GM19324 (cell line): Measurements from ENCODE around the gene COPZ1.
"Not testable (repeated sequence)": the region's sequence is repeated elsewhere in the genome, so short reads cannot be mapped to it uniquely, and the experiment has no call there.

Experiments
- ATAC-seq: cut with Tn5 transposase; IDR thresholded peaks from one replicate; pipeline ENCODE4 v1.9.1; 2021; ENCODE audit warnings: mild to moderate bottlenecking, moderate library complexity; ENCODE audit not compliant: unreplicated experiment, low FRiP score

COPZ1 gene

DNA sequence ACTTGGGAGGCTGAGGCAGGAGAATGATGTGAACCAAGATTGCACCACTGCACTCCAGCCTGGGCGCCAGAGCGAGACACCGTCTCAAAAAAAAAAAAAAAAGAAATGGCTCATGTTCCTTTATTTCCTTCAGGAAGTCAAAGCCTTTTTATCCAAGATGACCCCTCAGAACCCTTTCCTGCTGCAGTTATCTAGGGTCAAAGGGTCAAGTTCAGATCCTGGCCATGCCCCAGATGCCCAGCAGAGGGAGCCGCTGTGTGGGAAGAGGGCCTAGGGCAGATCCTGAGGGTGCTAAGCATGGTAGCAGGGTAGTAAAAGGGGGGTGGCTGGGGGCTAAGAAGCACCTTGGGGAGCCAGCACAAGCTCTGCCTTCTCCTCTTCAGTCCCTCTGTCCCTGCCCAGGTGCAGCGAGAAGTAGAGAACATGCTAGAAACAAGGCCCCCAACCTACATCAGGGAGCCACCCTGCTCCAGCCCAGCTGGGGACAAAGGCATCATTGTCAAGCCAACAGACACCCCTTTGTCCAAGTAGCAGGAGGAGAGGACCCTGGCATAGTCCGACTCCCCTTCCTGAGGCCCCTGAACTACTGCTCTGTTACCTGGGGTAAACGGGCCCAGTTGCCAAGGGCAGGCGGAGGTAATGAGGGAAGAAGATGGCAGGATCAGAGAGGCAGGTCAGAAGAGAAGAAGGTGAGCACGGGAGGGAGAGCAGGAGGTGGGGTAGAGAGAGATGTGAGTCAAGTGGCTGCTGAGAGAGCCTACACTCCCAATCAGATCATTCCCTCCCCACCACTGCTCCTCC, 30.6 kb upstream of the COPZ1 start:
- ATAC-seq = no peak

DNA sequence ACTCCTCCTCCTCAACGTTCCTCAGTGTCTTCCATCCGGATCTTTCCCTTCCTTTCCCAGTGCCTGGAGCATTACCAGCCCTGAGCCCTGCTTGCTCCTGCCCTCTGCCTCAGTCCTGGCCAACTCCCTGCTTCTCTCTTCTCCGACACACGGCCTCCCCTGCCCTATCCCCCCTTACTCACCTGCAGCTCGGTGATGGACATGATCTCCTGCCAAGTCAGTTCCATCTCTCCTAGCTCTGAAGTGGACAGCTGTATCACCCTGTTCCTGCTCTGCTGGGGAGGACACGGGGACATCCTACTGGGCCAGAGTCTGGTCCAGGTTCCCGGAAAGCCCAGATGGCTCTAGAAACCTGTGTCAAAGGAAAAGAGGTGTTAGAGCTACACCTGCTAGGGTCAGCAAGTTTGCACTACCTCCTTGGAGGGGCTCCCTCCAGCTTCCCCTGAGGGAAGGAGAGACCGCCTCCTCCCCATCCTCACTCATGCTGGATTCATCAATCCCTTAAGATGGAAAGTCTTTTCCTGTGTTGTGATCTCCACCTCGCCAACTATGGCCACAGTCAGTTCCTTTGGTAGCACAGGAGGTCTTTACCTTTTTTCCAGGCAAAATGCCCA, 29.9 kb upstream of the COPZ1 start:
- no peak for ATAC-seq

DNA sequence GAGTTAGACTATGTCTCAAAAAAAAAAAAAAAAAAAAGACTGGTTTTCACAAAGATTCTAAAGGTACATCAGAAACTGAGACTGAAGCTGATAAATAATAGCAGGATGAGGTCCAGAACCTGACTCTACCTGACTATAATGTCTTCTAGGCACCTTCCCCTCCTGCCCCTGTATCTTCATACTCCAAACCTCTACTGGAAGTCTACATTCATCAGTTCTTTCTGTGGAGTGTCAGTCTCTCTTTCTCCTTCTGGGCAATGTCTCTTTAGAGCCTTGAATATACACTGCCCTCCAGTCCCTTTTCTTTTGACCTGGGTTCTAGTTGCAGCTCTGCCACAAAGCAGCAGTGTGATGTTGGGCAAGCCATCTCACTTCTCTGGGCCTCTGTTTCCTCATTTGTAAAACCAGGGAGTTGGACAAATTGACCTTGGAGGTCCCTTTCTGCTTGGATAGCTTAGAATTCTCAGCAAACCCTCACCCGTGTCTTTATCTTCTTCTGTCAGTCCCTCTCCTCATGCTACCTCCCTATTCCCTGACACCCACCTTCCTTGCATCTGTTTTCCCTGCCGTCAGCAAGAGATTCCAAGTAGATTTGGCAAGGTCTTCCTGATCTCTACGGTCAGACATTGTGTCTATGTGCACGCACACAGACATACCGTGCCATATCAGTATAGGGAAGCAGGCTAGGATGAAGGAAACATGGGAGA, 28.4 kb upstream of the COPZ1 start:
- no peak for ATAC-seq

DNA sequence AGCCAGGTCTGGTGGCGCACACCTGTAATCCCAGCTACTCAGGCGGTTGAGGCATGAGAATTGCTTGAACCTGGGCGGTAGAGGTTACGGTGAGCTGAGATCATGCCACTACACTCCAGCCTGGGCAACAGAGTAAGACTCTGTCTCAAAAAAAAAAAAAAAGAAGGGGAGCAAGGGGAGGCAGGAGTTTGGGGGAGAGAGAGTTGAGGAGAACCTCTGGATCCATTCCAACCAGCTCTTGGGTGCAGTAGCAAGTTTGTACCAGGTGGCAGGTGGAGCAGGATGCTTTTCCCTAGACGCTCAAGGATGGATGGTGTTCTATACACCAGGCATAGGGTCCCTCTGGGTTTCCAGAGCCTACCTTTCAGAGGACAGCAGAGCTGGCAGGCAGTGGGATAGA, 26.0 kb upstream of the COPZ1 start:
- ATAC-seq = no peak

DNA sequence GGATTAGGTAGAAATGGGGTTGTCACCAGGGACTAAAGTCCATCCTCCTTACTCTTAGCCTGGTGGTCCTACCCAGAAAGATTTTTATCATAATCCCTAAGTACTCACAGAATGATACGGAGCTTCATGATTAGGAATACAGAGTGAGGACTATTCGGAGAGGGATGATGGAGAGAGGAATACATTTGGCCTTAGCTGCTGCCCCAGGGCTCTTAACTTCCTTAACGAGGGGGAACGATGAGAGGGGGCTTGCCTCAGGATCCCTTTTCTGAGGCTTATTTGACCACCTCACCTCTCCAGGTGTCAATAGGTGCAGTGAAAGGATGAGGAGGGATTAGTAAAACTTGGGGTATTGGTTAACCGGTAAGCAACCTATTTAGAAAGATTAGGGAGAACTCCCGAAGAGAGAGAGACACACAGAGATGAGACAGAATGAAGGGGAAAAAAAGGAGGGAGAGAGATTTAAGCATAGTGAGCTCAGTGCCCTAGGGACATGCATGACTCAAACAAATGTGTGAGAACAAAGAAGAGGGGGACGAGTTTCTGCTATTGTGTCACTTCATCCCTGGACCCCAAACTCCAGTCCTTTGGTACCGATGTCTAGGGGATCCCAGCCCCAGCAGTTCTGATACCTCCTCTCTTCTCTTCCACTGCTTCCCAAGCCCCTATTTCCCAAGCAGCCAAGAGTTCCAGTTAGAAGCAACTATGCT, 25.3 kb upstream of the COPZ1 start:
- ATAC-seq = no peak

DNA sequence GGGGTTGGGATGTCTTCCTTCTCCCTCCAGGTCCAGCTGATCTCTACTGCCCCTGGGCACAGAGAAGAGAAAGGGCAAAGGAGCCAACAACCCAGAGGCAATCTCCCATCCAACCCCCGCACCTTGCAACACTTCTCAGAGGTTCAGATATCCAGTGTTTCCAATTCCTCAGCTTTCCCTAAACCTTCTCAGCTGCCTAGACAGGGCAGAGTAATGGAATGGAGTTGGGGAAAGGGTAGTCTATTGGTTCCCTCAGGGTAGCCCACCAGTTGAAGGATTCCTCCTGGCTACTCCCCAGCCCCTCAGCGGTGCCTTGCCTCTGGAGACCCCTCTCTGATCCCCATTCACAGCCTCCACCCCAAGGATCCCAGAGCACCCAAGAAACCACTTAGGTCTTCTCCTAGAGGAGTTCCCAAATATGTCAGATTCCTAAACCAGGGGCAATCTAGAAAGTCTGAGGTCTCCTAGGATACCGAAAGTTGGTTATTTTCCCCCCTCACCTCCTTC, 24.7 kb upstream of the COPZ1 start:
- no peak for ATAC-seq

DNA sequence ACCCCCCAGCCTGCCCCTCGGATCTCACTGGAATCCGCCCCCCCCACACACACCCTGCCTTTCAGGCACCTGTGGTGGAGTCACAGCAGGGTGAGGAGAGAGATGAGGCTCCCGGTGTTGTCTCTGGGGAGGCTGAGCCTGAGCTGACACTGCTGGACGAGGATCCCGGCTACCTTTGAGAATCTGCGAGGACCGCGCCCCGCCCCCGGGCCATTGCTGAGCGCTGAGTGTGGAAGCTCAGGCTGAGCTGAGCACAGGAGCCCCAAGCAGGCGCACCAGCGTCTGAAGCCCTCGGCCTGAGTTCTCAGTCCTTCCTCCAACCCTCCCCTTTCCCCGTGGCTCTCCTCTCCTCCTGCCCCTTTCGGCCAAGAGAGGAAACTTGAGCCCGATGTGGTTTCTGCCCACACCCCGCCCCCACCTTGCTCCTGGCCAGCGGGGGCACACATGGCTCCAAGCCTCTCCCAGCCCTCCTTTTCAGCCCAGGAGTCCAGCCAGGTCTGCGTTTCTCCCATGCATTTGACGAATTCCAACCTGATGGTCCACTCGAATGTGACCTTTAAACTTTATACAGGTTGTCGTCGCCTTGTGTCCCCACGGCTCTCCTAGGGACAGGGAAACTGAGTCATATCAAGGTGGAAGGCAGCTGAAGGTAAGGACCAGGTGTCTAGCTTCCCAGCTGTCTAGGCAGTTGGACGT, 24.1 kb upstream of the COPZ1 start, which contains the start of gene NFE2:
Gene NFE2 (minus strand): TSS at position 284 of the 696 bp plus-strand sequence. CDS start 5,767 bp downstream, outside the sequence.
- ATAC-seq = no peak

DNA sequence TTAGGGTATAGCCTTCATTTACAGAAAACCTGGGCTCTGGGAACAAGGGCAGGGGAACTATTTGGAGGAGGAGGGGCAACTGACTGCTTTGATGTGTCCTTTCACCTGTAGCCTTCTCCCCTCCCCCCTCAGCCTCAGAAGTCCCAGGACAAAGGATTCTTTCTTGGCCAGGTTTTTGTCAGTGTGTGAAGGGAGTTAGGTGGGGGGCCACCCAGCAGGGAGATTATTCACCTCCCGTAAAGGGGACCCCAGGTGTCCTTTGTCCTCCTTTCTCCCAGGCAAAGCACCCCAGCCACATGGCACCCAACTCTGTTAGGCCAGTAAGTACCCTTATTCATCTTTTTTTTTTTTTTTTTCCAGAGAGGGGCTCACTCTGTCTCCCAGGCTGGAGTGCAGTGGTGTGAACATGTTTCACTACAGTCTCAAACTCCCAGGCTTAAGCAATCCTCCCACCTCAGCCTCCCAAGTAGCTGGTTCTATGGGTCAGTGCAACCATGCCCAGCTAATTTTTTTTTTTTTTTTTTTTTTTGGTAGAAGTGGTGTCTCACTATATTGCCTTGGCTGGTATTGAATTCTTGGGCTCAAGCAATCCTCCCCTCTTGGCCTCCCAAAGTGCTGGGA, 23.4 kb upstream of the COPZ1 start:
- no peak for ATAC-seq

DNA sequence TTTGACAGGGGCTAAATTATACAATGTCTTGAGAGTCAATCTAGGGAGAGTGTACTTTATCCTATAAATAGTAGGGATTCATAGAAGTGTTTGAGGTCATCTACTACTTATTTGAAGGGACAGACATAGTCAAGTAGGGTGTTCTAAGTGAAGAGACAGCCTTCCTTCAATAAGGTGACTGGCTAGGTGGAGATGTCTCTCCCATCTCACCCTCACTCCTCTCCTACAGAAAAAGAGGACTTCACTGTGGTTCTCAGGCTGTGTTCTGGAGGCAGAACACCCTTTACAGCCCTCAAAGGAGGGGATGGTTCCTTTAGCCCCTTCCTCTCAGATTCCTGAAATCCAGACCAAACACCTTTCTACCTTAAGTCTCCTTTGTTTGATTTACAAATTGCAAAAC, 21.3 kb upstream of the COPZ1 start:
- ATAC-seq = no peak

DNA sequence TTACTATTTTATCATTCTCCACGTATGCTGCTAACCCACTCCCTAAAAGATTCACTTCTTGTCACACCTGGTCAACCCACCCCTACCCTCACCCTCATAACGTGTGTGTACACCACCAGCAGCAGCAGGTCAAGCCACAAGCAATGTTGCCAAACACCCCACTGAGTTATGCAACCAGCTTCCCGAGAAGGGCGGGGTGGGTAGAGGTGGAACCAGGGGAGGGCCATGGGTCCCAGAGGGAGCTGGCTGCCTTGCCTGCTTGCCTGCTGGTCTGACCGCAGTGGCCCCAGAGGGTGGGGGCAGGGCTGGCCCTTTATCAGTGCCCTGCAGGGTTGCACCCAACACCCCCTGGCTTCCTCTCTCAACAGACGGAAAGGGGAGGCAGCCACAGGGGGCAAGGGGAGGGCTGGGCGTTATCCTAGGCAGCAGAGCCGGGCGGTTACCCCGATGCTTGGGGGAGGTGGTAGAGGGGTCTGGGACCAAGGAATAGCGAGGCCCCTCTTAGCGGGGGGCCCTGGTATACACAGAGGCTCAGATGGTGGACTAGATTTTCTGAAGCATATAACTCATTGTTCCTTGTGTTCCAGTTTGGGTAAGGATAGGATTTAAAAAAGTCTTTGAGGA, 20.6 kb upstream of the COPZ1 start:
- ATAC-seq = no peak

DNA sequence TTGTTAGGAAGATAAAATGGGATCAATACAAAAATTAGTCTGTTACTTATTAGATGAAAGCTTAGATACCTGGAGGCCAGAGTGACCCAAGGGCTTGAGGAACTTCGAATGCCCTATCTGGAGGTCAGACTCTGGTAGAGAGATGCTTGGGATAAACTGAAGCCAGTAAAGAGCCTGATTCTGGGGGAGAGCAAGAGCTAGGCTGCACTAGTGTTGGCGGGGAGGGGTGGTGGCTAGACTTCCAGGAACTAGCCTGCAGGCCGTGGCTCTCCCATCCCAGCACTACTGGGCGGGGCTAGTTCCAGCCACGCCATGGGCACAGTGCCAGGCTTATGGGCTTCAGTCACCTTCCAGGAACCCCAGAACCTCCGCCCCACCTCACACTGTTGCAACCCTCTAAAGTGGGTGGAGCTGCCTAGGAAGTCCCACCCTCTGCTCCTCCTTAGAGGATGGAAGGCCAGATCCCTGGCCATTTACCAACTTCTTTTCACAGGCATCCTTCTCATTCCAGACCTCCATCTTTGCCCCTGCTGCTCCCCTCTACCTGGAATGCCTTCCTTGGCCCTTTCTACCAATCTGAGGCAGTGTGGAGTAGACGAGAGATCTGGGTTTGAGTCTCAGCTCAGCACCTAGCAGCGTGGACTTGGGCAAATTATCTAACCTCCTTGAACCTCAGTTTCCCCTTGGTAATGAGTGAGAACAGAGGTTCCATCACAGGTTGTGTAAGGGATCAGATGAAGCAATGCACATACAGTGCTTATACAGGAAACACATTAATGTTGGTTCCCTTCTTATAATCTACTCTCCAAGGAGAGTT, 17.8 kb upstream of the COPZ1 start:
- ATAC-seq = no peak

DNA sequence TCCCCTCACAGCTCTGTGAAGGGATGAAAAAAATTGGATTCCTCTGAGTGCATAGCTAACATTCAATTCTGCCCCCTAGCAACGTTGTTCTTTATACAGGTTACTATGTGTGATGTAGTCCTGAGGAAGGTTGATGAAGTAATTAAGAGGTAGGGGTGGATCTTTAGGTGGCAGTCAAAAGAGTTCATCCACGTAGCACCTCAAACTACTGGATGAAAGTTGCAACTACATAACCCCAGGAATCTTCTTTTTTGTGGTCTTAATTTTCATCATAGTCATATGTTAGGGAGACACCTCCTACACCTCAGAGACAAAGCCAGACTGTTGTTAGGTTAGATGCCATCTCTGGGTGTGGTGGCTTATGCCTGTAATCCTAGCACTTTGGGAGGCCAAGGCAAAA, 13.9 kb upstream of the COPZ1 start:
- ATAC-seq = no peak

DNA sequence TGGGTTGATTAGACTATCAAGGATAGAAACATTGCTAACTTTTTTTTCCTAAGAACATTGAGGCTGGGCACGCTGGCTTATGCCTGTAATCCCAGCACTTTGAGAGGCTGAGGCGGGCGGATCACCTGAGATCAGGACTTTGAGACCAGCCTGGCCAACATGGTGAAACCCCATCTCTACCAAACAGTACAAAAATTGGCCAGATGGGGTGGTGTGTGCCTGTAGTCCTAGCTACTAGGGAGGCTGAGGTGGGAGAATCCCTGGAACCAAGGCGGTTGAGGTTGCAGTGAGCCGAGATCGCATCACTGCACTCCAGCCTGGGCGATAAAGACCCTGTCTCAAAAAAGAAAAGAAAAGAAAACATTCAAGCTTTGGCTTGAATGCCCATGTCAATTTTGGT, 12.6 kb upstream of the COPZ1 start:
- ATAC-seq = not testable (repeated sequence)

DNA sequence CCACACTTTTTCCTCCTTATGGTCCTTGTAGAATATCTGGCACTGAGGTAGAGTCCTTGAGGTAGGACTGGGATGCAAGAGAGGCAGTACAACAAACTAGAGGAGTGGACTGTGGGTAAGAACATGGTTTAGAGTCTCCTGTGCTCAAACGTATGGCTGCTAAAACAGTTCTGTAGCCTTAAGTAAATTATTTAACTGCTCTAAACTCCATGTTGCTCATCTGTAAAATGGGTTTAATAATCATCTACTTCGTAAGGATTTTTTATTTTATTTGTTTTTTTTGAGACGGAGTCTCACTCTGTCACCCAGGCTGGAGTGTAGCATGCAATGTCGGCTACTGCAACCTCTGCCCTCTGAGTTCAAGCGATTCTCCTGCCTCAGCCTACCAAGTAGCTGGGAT, 3.6 kb upstream of the COPZ1 start:
- no peak for ATAC-seq

DNA sequence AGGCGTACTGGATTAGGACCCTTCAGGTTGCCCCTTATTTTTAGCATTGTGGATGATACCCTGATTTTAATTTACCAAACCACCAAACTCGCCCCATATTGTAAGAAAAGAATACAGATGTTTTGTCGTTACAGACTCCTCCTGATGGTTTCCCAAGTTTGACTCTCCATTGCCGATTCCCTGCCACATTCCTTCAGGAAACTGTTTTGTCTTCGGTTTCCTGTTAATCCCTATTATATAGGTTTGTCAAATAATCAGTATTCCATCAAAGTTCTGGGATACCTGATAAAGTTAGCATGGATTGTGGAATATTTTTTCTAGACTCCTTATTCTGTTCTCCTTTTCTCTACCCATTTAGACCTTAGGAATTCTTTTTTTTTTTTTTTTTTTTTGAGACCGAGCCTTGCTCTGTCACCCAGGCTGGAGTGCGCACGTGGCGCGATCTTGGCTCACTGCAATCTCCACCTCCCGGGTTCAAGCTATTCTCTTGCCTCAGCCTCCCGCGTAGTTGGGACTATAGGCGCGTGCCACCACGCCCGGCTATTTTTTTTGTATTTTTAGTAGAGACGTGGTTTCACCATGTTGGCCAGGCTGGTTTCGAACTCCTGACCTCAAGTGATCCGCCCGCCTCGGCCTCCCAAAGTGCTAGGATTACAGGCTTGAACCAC, 645 bp downstream of the COPZ1 start:
- not testable (repeated sequence) for ATAC-seq

DNA sequence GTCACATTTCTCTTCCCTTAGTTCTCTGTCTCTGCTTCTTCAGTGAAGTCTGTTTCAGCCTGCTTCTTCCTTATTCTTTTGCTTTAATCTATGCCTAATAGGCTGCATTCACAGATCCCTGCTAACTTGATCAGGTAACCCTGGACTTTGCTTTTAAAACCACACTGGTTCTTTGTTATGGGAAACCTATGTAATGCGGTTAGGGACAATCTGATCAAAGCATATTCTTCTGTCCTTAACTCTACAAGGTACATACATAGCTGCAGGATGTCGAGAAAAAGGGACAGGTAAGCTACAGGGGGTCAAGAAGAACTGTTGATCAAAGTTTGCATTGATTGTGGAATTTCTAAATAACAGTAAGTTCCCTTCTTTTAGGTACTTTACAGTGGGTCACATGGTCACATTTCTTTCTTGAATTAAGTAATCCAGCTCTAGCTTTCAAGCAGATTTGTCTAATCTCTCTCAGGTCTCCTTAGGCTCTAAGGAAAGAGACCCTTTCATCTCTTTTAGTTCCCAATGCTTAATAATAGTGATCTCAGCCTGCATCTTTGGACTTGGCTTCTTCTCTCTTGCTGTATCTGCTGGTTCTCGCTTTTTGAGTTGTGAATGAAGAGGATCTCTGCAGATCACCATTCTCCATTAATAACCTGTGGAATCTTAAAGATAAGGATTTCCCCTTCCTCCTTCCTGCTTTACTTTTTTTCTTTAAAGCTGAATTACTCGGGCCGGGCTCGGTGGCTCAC, 3.8 kb downstream of the COPZ1 start:
- ATAC-seq = no peak

DNA sequence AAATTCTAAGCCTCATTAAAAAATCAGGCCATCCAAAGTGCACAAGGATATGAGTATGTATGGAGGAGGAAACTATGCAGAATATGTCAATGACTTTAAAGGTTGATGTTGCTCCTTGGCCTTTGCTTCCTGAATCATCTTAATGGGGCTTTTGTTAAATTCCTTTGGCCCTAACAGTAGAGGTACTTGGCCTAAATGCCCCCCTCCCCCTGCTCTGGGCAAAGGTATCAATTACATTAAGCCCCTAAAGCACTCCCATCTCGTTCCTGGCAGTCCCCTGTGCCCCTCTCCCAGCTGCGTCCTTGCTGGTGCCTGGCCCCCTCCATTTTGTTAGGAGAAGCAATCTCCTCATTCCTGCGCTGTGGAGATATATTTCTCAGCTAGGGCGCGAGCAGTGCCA, 4.8 kb downstream of the COPZ1 start:
- ATAC-seq = no peak
